Measurements from ENCODE around the gene TGFBR3.

DNA sequence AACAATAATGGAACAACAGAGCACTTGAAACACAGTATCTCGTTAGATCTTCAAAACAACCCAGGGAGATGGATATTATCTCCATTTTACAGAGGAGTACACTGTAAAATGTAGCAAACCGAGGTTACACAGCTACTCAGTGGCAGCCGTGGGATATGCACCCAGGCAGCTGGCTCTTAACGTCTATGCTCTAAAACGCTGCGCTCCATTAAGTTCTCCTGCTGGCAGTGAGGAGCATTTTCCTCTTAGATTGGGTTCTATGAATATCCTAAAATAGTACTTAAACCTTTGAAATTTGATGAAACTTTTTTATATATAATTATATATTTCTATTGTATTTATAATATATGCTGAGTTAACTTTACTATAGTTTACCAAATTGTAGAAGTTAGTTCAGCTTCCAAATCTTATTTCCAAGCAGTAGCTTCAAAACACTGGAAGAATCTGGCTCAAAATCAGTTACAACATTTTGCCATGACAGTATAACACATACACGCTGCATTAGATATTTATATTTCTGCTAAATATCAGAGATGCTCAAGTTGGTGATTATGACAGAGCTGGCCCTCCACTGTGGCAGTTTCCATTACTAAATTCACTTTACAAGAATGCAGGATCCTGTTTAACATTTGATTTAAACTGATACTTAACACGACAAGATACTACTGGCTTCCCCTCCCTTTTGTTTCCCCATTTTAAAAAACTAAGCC lies 49.5 kb downstream of the TGFBR3 start:
- TF ChIP-seq POLR2A (IDR thresholded peaks at IDR 0.05) = no peak
- TF ChIP-seq, protein P1, sequence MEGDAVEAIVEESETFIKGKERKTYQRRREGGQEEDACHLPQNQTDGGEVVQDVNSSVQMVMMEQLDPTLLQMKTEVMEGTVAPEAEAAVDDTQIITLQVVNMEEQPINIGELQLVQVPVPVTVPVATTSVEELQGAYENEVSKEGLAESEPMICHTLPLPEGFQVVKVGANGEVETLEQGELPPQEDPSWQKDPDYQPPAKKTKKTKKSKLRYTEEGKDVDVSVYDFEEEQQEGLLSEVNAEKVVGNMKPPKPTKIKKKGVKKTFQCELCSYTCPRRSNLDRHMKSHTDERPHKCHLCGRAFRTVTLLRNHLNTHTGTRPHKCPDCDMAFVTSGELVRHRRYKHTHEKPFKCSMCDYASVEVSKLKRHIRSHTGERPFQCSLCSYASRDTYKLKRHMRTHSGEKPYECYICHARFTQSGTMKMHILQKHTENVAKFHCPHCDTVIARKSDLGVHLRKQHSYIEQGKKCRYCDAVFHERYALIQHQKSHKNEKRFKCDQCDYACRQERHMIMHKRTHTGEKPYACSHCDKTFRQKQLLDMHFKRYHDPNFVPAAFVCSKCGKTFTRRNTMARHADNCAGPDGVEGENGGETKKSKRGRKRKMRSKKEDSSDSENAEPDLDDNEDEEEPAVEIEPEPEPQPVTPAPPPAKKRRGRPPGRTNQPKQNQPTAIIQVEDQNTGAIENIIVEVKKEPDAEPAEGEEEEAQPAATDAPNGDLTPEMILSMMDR (IDR thresholded peaks at IDR 0.05) = no peak
